ENCODE measurements around the gene F2R.
"Not testable (repeated sequence)": the region's sequence is repeated elsewhere in the genome, so short reads cannot be mapped to it uniquely, and the experiment has no call there.

Gene F2R

DNA sequence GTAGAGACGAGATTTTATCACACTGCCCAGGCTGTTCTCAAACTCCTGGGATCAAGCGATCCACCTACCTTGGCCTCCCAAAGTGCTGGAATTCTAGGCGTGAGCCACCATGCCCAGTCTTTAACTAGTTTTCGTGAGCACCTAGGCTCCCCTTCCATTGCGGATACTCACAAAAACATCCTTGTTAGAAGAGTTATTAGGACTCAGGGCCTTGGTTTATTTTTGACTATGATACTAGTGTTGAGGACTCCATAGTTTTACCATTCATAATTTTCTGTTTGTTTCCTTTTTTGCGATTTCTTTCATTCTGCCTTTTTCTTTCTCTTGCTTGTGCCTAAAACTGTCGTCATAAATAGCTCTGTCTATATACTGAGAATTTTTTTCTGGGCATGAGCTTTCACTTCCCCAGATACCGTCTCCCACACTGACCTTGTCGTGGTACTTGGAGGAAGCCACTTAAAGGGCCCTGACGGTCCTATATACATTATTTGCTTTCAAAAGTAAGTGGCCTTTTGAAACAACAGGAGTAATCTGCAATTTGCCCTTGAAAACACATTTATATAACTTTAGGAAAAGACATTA is 5.2 kb downstream of the F2R start:
- DNase-seq, result no peak

DNA sequence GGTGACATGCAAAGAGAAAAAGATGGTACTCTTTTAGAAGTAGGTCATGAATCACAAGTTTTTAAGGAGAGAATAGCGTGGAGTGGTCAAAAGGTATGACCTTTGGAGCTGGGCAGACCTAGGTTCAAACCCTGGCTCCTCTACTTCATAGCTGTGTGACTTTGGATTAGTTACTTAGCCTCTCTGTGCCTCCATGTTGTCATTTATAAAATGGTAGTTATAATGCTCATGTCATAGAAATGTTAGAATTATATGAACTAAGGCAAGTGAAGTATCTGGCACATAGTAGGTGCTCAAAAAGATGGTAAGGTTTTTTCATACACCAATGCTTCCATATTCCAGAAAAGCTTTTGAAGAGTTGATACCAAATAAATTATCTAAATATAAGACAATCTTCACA is 7.3 kb downstream of the F2R start:
- no peak for DNase-seq

DNA sequence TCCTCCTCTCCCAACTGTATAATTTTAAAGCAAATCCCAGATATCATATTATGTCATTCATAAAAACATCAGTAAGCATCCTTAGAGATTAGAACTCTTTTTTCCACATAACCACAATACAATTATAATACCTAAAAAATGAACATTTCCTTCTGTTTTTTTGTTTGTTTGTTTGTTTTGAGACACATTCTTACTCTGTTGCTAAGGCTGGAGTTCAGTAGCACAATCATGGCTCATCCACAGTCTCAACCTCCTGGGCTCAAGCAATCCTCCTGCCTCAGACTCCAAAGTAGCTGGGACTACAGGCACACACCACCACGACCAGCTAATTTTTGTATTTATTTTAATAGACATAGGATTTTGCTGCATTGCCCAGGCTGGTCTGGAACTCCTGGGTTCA is 8.0 kb downstream of the F2R start:
- no peak for DNase-seq

DNA sequence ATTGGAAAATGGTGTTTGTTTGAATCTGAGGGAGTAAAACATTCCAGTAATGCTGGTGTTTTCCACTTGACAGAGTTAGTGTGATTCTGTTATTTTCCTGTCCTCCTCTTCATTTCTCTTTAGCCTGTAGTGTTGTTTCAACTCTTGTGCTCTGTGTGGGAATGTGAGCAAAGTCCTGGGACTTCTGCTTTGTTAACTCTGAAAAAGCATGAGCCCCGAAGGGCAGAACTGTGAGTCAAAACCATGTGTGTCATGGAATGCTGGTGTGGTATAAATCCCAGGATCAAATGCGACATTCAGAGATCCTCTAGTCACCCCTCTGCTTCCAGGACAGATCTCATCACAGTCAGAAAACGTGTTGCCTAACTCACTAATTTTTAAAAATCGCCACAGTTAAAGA is 8.9 kb downstream of the F2R start:
- no peak for DNase-seq

DNA sequence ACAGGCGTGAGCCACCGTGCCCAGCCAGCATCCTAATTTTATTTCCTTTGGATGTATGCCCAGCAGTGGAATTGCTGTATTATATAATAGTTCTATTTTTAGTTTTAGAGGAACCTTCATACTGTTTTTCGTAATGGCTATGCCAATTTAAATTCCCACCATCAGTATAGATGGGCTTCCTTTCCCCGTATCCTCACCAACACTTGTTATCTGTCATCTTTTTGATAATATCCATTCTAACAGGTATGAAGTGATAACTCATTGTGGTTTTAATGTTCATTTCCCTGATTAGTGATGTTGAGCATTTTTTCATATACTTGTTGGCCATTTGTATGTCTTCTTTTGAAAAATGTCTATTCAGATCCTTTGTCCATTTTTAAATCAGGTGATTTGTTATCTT is 13.0 kb downstream of the F2R start:
- no peak for DNase-seq

DNA sequence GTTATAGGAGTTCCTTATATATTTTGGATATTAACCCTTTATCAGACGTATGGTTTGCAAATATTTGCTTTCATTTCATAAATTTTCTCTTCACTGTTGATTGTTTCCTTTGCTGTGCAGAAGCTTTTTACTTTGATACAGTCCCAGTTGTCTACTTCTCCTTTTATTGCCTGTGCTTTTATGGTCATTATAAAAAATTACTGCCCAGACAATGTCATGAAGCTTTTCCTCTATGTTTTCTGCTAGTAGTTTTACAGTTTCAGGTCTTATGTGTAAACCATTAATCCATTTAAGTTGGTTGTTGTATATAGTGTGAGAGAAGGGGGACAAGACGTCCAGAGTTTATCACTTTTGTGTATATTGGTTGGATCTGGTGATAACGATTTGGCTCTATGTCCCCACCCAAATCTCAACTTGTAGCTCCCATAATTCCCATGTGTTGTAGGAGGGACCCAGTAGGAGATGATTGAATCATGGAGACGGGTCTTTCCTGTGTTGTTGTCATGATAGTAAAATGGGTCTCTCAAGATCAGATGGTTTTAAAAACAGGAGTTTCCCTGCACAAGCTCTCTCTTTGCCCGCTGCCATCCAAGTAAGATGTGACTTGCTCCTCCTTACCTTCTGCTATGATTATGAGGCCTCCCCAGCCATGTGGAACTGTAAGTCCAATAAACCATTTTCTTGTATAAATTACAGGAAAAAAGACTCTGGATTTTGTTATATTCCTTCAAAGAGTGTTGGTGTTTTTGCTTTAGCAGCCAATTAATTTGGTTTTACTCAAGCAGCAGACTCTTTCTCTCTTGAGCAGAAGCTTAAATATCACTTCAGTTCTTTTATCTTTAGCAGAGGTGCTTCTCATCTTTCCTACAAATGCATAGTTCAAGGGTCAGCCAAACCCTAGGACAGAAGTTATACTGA is 13.7 kb downstream of the F2R start:
- DNase-seq, result no peak

DNA sequence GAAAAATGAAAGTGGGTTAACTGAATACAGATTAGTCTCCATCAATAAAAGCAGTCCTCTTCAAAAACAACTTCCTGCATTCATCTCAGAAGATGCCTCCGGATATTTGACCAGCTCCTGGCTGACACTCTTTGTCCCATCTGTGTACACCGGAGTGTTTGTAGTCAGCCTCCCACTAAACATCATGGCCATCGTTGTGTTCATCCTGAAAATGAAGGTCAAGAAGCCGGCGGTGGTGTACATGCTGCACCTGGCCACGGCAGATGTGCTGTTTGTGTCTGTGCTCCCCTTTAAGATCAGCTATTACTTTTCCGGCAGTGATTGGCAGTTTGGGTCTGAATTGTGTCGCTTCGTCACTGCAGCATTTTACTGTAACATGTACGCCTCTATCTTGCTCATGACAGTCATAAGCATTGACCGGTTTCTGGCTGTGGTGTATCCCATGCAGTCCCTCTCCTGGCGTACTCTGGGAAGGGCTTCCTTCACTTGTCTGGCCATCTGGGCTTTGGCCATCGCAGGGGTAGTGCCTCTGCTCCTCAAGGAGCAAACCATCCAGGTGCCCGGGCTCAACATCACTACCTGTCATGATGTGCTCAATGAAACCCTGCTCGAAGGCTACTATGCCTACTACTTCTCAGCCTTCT is 16.6 kb downstream of the F2R start:
- no peak for DNase-seq

DNA sequence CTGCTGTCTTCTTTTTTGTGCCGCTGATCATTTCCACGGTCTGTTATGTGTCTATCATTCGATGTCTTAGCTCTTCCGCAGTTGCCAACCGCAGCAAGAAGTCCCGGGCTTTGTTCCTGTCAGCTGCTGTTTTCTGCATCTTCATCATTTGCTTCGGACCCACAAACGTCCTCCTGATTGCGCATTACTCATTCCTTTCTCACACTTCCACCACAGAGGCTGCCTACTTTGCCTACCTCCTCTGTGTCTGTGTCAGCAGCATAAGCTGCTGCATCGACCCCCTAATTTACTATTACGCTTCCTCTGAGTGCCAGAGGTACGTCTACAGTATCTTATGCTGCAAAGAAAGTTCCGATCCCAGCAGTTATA is 17.1 kb downstream of the F2R start:
- DNase-seq, result no peak

DNA sequence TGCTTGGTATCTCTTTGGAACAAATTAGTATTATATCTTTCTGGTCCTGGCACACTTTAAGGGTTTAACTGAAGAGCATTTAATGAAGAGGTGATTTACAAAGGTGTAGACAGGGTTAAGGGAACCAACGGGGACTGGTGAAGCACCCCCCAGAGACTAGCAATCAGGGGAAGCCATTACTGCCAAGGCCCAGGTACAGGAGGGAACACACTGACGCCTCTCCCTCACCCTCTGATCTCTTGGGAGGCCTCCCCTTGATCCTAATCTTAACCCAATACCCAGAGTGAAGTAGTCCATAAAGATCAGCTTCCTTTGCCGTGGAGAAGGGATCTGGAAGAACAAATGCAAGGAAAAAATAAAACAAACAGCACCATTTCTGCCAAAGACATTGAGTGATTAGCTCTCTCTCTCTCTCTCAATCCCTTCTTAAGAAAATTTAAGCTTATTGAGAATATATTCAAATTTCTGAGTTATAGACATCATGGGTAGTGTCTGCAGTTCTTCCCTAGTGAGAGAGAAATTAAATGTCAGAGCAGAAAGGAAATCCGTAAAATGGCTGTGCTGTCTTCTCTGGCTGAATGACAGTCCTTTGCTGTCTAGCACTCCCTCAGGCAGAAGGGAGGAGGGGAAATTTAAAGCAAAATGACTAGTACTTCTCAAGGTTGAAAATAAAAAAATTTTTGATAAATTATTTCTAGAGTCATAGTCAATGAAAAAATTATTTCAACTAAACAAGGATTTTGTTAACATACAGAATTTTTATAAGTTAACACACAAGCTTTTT is 20.0 kb downstream of the F2R start:
- no peak for DNase-seq

DNA sequence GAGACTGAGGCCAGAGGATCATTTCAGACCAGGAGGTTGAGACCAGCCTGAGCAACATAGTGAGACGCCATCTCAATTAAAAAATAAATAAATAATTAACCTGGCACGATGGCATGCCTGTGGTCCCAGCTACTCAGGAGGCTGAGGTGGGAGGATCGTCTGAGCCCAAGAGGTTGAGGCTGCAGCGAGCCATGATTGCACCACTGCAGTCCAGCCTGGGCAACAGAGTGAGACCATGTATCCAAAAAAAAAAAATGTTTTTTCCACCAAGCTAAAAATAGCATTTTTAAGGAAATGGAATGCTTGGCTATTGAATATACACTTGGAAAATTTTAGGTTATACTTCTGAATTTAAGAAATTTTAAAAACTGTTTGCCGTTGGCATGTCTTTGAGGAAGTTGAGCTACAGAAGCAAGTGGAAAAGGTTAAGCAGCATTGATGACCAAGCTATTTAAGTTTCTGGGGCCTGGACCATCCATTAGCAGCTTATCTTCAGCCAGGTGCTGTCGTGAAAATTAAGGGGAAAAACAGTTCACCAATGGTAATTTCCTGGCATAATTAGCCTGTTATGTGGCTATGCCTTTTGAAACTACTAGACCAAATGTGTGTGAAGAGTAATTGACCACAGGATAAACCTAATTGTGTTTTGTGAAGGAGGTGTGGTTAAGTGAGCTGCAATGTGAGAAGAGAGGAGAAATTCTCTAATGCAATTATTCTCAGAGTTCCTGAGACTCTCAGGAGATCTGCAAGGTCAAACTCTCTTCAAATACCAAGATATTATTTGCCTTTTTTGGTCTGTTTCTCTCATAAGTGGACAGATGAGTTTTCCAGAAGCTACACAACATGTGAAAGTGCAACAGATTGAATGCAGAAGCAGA is 21.0 kb downstream of the F2R start:
- DNase-seq, result no peak

DNA sequence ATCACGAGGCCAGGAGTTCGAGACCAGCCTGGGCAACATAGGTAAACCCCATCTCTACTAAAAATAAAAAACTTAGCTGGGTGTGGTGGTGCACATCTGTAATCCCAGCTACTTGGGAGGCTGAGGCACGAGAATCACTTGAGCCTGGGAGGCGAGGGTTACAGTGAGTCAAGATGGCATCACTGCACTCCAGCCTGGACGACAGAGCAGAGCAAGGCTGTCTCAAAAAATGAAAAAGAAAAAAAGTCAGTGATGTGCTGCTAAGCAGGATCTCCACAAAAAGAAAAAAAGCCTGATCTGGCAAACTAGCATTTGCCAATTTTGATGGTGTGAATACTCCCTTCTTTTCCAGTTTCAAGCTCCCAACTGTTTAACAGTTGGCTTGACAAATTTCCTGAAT is 21.9 kb downstream of the F2R start:
- DNase-seq, result no peak

DNA sequence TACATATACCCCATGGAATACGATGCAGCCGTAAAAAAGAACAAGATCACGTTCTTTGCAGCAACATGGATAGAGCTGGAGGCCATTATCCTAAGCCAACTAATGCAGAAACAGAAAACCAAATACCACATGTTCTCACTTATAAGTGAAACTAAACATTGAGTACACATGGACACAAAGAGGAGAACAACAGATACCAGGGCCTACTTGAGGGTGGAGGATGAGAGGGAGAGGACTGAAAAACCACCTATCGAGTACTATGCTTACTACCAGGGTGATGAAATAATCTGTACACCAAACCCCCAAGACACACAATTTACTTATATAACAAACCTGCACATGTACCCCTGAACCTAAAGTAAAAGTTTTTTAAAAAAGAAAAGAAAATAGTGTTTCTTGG is 25.6 kb downstream of the F2R start:
- DNase-seq, result not testable (repeated sequence)

DNA sequence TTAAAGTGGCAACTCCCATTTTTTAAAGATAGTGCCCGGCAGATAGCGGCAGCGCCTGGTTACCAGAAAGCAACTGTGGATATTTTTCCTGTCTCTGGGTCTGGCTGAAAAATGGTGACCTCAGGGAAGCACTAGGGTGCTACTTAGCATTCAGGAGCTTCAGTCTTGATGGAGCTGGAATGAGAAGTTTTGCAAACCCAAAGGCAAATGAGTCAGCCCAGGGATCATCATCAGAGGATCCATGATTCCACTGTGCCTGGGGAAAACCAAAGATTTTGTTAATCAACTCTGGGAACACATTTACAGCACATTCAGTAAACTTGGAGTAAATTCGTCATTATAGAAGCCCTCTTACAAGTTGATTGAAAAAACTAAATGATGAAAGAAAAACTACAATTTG is 26.7 kb downstream of the F2R start:
- DNase-seq, result no peak

DNA sequence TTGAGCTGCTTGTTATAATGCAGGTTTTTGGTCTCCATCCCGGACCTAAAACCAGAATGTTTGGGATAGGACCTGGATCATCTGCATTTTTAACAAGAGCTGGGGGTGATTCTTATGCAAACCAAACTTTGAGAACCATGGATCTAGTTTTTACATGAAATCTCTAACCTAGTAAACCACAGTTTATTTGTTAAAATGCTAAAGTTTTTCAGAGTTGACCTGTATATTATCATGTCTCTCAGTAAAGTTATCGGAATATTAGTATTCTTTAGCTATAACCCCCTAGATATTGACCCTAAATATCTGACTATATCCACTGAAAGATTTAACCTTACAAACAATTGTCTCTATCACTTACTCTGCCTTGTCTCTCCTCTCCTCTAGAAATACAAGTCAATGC is 28.7 kb downstream of the F2R start:
- DNase-seq, result no peak

DNA sequence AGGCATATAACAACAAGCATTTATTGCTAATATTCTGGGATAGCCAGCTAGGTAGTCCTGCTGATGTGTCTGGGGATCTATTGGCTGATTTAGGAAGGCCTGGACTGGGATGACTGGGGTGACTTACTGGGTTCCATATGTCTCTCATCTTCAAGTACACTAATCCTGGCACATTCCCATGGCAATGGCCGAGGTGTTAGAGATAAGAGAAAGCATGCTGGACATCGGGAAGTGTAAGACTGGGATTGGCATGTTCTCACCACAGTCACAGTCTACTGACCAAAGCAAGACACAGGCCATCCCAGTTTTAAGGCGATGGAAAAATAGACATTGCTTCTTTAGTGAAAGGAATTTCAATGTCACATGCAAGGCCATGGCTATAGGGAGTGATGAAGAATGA is 29.7 kb downstream of the F2R start:
- no peak for DNase-seq

DNA sequence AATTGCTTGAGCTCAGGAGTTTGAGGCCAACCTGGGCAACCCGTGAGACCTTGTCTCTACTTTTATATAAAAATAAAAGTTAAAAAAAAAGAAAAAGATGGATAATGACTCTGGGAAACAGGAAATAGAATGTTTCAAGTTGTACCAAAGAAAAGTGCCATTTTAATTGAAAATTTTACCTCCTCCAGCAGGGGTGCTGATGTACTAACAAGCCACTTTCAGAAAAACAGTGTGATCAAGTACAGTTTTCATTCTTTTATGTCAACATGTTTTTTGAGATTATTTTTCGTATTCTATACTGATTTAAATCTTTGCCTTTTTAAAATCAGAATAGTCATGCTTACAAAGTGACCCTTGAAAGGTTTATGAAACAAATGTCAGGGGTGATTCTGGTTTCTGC is 30.8 kb downstream of the F2R start:
- DNase-seq, result no peak

DNA sequence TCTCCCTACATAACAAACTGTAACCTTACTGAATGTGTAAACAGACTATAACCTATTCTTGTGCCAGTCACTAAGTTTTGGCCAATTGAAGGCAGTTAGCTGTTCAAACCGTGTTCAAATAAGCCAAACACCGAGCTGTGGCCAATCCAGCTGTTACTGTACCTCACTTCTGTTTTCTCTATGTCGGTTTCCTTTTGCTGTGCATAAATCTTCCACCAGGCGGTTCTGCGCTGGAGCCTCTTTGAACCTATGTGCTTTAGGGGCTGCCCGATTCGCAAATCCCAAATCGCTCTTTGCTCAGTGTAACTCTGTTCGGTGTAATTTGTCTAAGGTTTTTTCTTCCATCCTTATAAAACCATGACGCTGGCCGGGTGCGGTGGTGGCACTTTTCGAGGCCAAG is 31.8 kb downstream of the F2R start:
- DNase-seq, result no peak

DNA sequence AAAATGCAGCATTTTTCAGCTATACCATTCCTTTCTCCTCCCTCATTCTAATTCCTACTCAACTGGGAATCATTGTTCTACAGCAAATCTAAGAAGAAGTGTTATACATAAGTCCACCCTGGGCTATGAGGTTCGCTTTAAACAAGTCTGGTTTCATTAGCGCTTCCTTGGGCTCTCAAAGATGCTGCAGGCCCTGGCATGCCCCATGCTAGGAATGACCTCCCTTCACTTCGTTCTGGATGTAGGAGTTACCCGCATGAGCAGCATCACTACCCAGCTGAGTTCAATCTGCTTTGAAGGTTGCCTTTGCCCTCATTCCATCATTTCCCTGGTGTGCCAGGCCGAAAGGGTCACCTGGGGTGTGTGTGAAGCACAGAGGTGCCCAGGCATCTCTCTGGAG is 35.4 kb downstream of the F2R start:
- no peak for DNase-seq

DNA sequence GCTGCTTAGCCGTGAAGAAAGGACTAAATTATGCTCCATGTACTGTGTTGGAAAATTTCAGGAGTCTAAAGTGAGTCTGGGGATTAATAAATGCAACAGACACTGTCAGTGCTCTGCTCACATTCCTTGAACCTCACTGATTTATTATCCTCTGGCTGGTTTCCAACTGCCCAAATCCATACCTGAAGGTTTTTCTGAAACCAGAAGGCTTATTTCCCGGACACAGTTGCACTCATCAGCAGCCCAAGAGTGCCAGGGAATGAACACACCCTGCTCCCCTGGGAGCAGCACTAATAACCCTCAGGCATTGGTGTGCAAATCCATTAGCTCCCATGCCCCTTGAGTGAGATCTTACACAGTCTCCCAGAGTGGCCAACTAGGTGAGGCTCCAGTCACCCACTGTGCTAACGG is 38.7 kb downstream of the F2R start:
- no peak for DNase-seq

DNA sequence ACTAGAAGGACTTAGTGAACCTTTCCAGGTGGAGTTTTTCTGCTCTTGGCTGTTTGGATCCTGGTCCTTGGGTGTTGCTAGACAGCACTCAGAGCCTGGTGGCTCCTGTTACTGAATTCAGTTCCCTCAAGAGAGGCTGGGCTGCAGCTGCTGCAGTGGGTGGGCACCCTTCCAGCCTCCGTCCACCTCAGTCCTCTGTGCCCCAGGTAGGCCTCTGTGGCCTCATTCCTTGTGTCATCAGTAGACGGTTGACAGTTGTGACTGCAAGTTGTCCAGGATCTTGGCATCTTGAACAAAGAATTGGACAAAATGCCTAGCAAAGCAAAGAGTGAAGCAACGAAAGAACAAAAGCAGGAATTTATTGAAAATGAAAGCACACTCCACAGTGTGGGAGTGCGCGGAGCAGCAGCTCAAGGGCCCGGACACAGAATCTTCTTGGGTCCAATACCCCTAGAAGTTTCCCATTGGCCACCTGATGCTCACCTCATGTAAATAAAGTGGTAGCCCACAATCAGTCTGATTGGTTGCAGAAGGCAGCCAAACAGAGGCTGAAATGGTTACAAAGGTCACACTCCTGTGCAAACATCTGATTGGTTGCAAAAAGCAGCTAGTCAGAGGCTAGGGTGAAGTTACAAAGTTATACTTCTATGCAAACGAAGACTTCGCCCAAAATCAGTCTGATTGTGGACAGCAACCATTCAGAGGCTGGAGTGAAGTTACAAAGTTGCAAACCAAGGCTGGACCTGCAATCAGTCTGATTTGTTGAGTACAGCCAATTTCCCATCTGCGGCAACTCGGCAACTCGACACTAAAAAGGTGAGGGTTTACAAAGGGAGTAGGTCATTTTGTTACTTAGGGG is 40.1 kb downstream of the F2R start:
- no peak for DNase-seq

DNA sequence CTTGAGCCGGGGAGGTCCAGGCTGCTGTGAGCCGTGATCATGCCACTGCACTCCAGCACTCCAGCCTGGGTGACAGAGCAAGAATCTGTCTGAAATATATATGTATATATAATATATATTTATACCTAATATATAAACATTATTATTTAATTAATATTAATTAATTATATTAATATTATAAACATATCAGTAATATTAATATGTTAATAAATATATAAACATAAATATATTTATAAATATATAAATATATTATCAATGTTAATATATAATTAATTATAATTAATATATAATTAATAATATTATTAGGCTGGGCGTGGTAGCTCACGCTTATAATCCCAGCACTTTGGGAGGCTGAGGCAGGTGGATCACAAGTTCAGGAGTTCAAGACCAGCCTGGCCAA is 41.1 kb downstream of the F2R start:
- DNase-seq, result no peak

Data from midbrain (tissue), 1 donor.